Ectodermal cell (in vitro differentiated cells): ENCODE measurements around the gene MRC1.

ENCODE experiments used
- H3K27ac ChIP-seq: 2 replicates; pipeline ENCODE4 v1.7.0; 2013; ENCODE audit warnings: mild to moderate bottlenecking, low read depth, low read length; ENCODE audit not compliant: insufficient read depth, poor library complexity, severe bottlenecking
- H3K27me3 ChIP-seq: 2 replicates; pipeline ENCODE4 v1.7.0; 2013; ENCODE audit warnings: mild to moderate bottlenecking, low read length; ENCODE audit not compliant: insufficient read depth, control insufficient read depth, poor library complexity, severe bottlenecking
- H3K36me3 ChIP-seq: one replicate; pipeline ENCODE4 v1.7.0; 2013; ENCODE audit warnings: low read length; ENCODE audit not compliant: control insufficient read depth, insufficient read depth
- H3K4me1 ChIP-seq: one replicate; pipeline ENCODE4 v1.7.0; 2013; ENCODE audit warnings: low read length; ENCODE audit not compliant: control insufficient read depth, insufficient read depth
- H3K4me3 ChIP-seq: 2 replicates; pipeline ENCODE4 v1.7.0; 2013; ENCODE audit warnings: low read depth, low read length, control low read depth; ENCODE audit not compliant: insufficient read depth
- H3K9me3 ChIP-seq: 2 replicates; pipeline ENCODE4 v1.7.0; 2013; ENCODE audit warnings: mild to moderate bottlenecking, low read length, moderate library complexity; ENCODE audit not compliant: control insufficient read depth
- WGBS, 2 experiments: methylation state at CpG; one replicate each; pipeline ENCODE4 v1.1.7; 2013; ENCODE audit warnings: missing lambda C conversion rate in 2 of 2; 5-methylcytosine and 5-hydroxymethylcytosine counted together

Gene MRC1

DNA sequence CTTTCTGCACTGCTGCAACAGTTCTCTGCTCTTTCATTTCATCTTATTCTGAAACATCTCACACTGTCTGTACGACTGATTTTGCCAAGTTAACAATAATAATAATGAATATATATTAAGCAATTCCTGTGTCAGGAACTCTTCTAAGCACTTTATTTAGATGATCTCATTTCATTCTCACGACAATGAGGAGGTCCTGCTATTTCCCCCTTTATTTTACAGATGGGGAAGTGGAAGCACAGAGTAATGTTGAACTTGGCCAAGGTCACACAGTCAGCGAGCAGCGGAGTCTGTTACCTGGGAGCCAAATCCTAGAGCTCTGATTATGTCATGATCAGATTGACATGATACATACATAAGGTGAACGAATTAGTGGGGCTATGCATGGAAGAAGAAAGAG lies 5.8 kb downstream of the MRC1 start:
- Histone ChIP-seq H3K36me3 (no peaks in the 10 kb centered on the region), H3K4me3 (no peak overlapping the region), H3K9me3 (no peaks in the 10 kb centered on the region), H3K27me3 (no peaks in the 10 kb centered on the region), H3K4me1 (no peaks in the 10 kb centered on the region), H3K27ac (no peak overlapping the region)
- WGBS, 2 experiments: 90 to 97% methylated on average over 3 to 5 of the region's 5 CpGs

DNA sequence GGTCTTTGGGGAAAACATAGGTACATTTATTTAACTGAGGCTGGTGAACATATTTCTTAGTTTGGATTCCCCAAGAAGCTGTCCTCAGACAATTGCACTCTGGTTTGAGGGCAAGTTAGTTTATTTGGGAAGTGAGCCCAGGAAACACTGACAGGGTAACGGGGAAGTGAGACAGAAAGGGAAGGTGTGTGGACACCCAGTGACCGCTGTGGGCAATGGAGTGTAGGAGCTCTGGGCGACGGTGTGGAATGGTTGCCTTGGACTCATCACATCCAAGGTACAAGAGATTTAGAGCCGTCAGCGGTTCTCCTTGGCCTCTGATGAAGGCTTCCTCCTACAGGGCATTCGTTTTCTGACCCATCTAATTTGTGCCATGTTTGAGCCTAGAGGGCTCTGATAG lies 7.1 kb downstream of the MRC1 start:
- H3K27me3 ChIP-seq: no peaks in the 10 kb centered on the region
- WGBS, 2 experiments: 90 to 97% methylated on average over 7 of the region's 7 CpGs
- H3K27ac ChIP-seq: no peak overlapping the region
- H3K4me1 ChIP-seq: no peaks in the 10 kb centered on the region
- H3K36me3 ChIP-seq: no peaks in the 10 kb centered on the region
- no peaks in the 10 kb centered on the region for H3K9me3 ChIP-seq
- H3K4me3 ChIP-seq: no peak overlapping the region

GRCh38 chr10:17817316-17817715 lies 8.2 kb downstream of the MRC1 start:
- H3K4me1 ChIP-seq: no peaks in the 10 kb centered on the region
- 84 to 93% methylated on average over 1 of the region's 1 CpG for WGBS, 2 experiments
- no peak overlapping the region for H3K27ac ChIP-seq
- H3K36me3 ChIP-seq: no peaks in the 10 kb centered on the region
- no peaks in the 10 kb centered on the region for H3K27me3 ChIP-seq
- no peak overlapping the region for H3K4me3 ChIP-seq
- no peaks in the 10 kb centered on the region for H3K9me3 ChIP-seq

DNA sequence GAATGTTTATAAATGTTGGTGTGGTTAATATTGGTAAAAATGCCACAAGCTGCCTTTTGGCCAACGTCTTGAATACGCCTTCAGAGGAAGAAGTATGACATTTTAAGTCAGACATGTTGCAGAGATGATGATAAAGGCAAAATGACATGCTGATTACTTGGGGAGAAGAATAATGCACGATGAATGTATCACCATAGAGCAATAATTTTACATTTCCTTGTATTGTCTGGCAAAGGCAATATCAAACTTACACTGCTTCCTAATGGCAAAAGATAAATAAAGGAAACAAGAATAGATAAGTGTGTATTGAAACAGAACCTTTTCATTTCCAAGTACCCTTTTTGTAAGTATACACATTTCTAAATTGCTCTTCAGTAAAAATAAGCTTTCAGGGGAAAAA lies 8.6 kb downstream of the MRC1 start:
- Histone ChIP-seq H3K27me3 (no peaks in the 10 kb centered on the region), H3K9me3 (no peaks in the 10 kb centered on the region), H3K36me3 (no peaks in the 10 kb centered on the region), H3K4me3 (no peak overlapping the region), H3K27ac (no peak overlapping the region), H3K4me1 (no peaks in the 10 kb centered on the region)
- WGBS, 2 experiments: 80 to 95% methylated on average over 2 to 3 of the region's 3 CpGs

DNA sequence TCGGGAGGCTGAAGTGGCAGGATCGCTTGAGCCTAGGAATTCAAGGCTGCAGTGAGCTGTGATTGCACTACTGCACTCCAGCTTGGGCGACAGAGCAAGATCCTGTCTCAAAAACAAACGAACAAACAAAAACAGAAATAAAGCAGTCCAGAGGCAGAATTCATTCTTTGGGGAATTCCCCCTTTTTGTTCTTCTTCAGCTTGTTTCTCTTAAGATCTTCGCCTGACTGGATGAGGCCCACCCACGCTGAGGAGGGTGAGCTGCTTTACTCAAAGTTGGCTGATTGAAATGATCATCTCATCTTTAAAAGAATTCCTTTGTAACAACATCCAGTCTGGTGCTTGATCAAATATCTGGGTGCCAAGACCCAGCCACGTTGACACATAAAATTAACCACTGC lies 10.7 kb downstream of the MRC1 start:
- no peak overlapping the region for H3K27ac ChIP-seq
- H3K9me3 ChIP-seq: no peaks in the 10 kb centered on the region
- H3K27me3 ChIP-seq: no peaks in the 10 kb centered on the region
- WGBS, 2 experiments: 90 to 93% methylated on average over 7 of the region's 7 CpGs
- no peak overlapping the region for H3K4me3 ChIP-seq
- H3K4me1 ChIP-seq: no peaks in the 10 kb centered on the region
- no peaks in the 10 kb centered on the region for H3K36me3 ChIP-seq

GRCh38 chr10:17820943-17821342 lies 11.8 kb downstream of the MRC1 start:
- no peaks in the 10 kb centered on the region for H3K36me3 ChIP-seq
- WGBS, 2 experiments: 87 to 89% methylated on average over 3 of the region's 3 CpGs
- H3K4me3 ChIP-seq: no peak overlapping the region
- no peak overlapping the region for H3K27ac ChIP-seq
- H3K4me1 ChIP-seq: no peaks in the 10 kb centered on the region
- H3K9me3 ChIP-seq: no peaks in the 10 kb centered on the region
- H3K27me3 ChIP-seq: no peaks in the 10 kb centered on the region

GRCh38 chr10:17821893-17822292 lies 12.7 kb downstream of the MRC1 start:
- Histone ChIP-seq H3K4me1 (no peaks in the 10 kb centered on the region), H3K9me3 (no peaks in the 10 kb centered on the region), H3K36me3 (no peaks in the 10 kb centered on the region), H3K4me3 (no peak overlapping the region), H3K27me3 (no peaks in the 10 kb centered on the region), H3K27ac (no peak overlapping the region)
- no CpG with 5 or more reads among the region's 1 CpG for WGBS, 2 experiments

GRCh38 chr10:17831341-17831740 lies 22.2 kb downstream of the MRC1 start:
- 100% methylated on average over 1 of the region's 1 CpG for WGBS, 2 experiments
- Histone ChIP-seq H3K9me3 (no peaks in the 10 kb centered on the region), H3K4me1 (no peaks in the 10 kb centered on the region), H3K4me3 (no peak overlapping the region), H3K36me3 (no peaks in the 10 kb centered on the region), H3K27me3 (no peaks in the 10 kb centered on the region), H3K27ac (no peak overlapping the region)

- no peaks in the 10 kb centered on the region for H3K4me1 ChIP-seq
- 95% methylated on average over 5 to 6 of the region's 6 CpGs for WGBS, 2 experiments
- H3K4me3 ChIP-seq: no peak overlapping the region
- H3K27ac ChIP-seq: no peak overlapping the region
- no peaks in the 10 kb centered on the region for H3K27me3 ChIP-seq
- H3K36me3 ChIP-seq: no peaks in the 10 kb centered on the region
- H3K9me3 ChIP-seq: no peaks in the 10 kb centered on the region
These were observed 22.7 kb downstream of the MRC1 start for GRCh38 chr10:17831896-17832295.

DNA sequence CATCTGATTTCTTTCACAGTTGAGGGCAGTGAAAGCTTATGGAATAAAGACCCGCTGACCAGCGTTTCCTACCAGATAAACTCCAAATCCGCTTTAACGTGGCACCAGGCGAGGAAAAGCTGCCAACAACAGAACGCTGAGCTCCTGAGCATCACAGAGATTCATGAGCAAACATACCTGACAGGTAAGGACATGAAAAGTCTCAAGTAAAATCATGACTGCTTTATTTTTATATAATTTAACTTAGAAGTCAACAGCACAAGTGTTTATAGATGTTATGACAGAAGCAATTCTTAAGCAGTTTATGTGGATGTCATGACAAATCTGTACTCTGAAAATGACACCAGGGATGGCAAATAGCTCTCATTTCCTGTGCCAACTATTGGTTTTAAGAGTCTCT lies 24.5 kb downstream of the MRC1 start:
- Histone ChIP-seq H3K4me3 (no peak overlapping the region), H3K27me3 (no peaks in the 10 kb centered on the region), H3K4me1 (no peaks in the 10 kb centered on the region), H3K36me3 (no peaks in the 10 kb centered on the region), H3K27ac (no peak overlapping the region), H3K9me3 (no peaks in the 10 kb centered on the region)
- 96 to 97% methylated on average over 6 of the region's 6 CpGs for WGBS, 2 experiments

DNA sequence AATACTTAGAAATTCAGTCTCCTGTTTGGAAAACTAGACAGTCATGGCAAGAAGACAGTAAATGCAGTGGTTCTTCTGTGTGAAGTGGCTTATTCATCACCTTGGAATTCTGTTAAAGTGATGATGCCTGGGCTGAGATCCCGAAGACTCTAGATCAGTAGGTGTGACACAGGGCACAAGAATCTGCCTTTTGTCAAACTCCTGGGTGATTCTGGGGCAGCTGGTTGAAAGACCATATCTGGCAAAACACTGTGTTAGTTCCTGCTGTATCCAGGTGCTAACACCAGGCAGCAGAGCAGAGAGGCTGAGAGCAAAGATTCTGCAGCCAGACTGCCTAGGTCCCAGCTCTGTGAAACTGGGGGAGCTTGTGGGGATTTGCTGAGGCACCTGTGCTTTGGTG lies 26.5 kb downstream of the MRC1 start:
- WGBS, 2 experiments: 74 to 81% methylated on average over 1 of the region's 1 CpG
- no peak overlapping the region for H3K4me3 ChIP-seq
- no peaks in the 10 kb centered on the region for H3K4me1 ChIP-seq
- no peaks in the 10 kb centered on the region for H3K27me3 ChIP-seq
- no peak overlapping the region for H3K27ac ChIP-seq
- H3K36me3 ChIP-seq: no peaks in the 10 kb centered on the region
- no peaks in the 10 kb centered on the region for H3K9me3 ChIP-seq
